ENCODE data around the gene KCNK1. TPM values are rescaled to one million over a fixed set of nuclear protein-coding genes. Genes with fewer than 3 reads are reported as not detected.

Gene KCNK1
- total and polyA plus RNA-seq, 2 of the 13 experiments (the other 11 are each of a cell fraction or from before 2014, with no cell fraction given) = not detected

- TF ChIP-seq RERE (CRISPR knock-in tag; IDR thresholded peaks at IDR 0.05; ENCODE audit: low read depth) (no peak), SNAPC5 (CRISPR knock-in tag; IDR thresholded peaks at IDR 0.05; ENCODE audit: borderline replicate concordance) (no peak)
Observed at GRCh38 chr1:233704170-233704897, 90.4 kb downstream of the KCNK1 start (continued).

GRCh38 chr1:233704898-233705723 is 91.2 kb downstream of the KCNK1 start:
- no peaks in the 10 kb centered on the region for H3K9me3 ChIP-seq (ENCODE audit: low read length)
- FAIRE-seq (no peak), ATAC-seq (no peak), DNase-seq (ENCODE audit: low spot score) (no peak)
- H4K20me1 ChIP-seq (ENCODE audit: insufficient read depth, low read length) = no peaks in the 10 kb centered on the region
- H3K4me1 ChIP-seq (ENCODE audit: insufficient read depth, low read length) = no peaks in the 10 kb centered on the region
- TF ChIP-seq DNMT1 (CRISPR knock-in tag; IDR thresholded peaks at IDR 0.05) (no peak), HOXA5 (CRISPR knock-in tag; IDR thresholded peaks at IDR 0.05) (no peak), ZBTB3 (CRISPR knock-in tag; IDR thresholded peaks at IDR 0.05; ENCODE audit: borderline replicate concordance, low read depth) (no peak), ZNF652 (CRISPR knock-in tag; IDR thresholded peaks at IDR 0.05; ENCODE audit: borderline replicate concordance, low read depth) (no peak)
- no peaks in the 10 kb centered on the region for H3K79me2 ChIP-seq (ENCODE audit: insufficient read depth, low read length)
- no peak overlapping the region for H3K27ac ChIP-seq (ENCODE audit: extremely low read length, insufficient read depth, low read length)
- ChIA-PET POLR2A (no interaction called here), CTCF (ENCODE audit: low intra/inter-chr PET ratio, low total read pairs) (no interaction called here)
- intact Hi-C loops (cut with micrococcal nuclease; ENCODE audit: unreplicated experiment) = no loop called here
- 28% methylated on average over 3 of the region's 3 CpGs for WGBS (ENCODE audit: low lambda C conversion rate)
- H3K36me3 ChIP-seq (replicated peaks in 1 of 2; ENCODE audit: control insufficient read depth in 1 of 2, insufficient read depth in 2 of 2, low read length in 2 of 2) = no peaks in the 10 kb centered on the region
- no peak overlapping the region for H3K4me3 ChIP-seq (replicated peaks in 1 of 3; ENCODE audit: insufficient read depth in 1 of 3, low read depth in 2 of 3, low read length in 3 of 3)
- no TSS peak for BruUV-seq (replicated peaks)
- no peak overlapping the region for H3K4me2 ChIP-seq (ENCODE audit: low read depth, low read length)
- in situ Hi-C loops (cut with HindIII; ENCODE audit: extremely low pct_ligation_motif_present, low pct_unique_long_range_greater_than_20kb) = no loop called here
- H3K27me3 ChIP-seq (ENCODE audit: control insufficient read depth in 1 of 2, insufficient read depth in 2 of 2, low read length in 2 of 2) = no peaks in the 10 kb centered on the region; a peak in 1 of 5 replicates
- H2AFZ ChIP-seq (ENCODE audit: low read length) = no peak overlapping the region
- H3K9ac ChIP-seq (ENCODE audit: insufficient read depth, low read depth, low read length) = no peak overlapping the region
